GM19467 (cell line): ENCODE results near the gene TCOF1.
A peak's percentile ranks its signal among the peaks of the same experiment; 100 is the strongest.

Experiments used
- ATAC-seq: cut with Tn5 transposase; IDR thresholded peaks from one replicate; pipeline ENCODE4 v1.9.1; 2021; ENCODE audit warnings: mild to moderate bottlenecking, moderate library complexity; ENCODE audit not compliant: unreplicated experiment

The TCOF1 gene

DNA sequence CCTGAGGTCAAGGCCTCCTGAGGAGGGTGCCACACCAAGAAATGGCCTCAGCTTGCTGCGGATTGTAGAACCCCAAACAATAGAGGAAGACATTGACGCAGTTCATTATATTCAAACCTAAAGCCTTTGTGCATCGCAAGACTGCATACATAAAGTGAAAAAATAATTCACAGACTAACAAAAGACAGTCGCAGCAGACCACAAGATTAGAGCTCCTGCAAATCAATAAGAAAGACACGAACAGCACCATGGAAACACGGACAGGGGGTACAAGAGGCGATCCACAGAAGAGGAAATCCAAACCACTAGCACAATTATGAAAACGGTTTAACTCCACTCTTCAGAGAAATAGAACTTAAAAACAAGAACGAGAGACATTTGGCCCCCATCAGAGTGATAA lies 10.0 kb upstream of the TCOF1 start:
- no peak for ATAC-seq

DNA sequence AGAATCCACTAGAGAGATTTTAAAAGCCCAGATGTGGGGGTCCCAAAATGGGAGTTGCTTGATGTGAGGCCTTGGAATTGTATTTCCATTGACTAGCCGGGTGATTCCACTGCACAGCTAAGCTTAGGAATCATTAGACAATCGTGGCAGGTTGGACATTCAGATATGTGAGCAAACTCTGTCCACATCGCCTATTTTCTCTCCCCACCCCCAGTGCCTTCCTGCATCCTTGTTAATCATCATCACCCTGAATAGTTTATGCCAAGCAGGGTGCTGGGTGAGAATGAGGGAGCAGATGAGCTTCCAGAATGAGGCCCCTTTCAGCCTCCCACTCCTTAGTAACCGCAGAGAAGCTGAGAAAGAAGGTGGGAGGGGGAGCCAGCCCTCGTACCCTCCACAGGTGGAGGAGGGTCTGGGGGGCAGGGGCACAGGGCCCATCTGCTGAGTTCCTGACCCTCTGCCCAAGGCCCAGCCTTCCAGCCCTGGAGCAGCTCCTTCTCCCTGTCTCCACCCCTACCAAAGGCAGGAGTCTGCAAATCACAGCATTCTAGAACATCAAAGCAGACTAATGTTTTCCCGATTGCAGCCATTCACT lies 7.7 kb upstream of the TCOF1 start:
- ATAC-seq, result no peak

DNA sequence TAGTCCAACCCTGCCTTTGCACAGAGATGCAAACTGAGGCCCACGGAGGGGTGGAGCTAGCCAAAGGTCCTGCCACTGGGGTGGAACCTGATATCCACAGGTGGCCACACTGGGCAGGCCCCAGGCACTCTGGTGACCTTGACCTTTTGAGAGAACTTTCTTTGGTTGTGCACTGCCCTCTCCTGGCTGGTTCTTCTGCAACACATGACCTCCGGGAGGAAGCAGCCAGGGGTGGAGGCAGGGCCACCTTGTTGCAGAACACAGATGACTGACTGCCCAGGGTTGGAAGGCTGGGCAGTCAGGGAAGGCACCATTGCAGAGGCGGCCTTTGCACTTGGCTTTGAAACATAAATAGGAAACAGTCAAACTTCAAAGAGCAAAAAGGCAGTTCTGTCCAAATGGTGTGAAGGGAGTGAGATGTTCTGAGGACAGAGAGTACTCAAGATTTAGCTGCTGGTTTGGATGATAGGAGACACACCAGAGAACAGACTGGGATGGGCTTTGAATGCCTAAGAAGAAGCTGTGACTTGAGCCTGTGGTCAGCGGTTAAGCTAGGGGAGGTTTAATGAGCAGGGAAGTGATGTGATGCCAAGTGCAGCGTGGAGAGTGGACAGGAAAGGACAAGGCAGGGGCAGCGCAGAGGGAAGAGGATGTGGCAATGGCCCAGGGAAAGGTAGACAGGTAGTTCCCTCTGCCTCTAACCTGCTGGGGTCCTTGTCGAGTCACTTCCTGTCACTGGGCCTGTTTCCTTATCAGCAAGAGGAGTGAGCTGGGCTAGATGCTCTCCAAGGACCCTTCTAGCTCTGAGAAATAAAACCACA lies 6.8 kb upstream of the TCOF1 start:
- ATAC-seq, result peak; percentile 82

DNA sequence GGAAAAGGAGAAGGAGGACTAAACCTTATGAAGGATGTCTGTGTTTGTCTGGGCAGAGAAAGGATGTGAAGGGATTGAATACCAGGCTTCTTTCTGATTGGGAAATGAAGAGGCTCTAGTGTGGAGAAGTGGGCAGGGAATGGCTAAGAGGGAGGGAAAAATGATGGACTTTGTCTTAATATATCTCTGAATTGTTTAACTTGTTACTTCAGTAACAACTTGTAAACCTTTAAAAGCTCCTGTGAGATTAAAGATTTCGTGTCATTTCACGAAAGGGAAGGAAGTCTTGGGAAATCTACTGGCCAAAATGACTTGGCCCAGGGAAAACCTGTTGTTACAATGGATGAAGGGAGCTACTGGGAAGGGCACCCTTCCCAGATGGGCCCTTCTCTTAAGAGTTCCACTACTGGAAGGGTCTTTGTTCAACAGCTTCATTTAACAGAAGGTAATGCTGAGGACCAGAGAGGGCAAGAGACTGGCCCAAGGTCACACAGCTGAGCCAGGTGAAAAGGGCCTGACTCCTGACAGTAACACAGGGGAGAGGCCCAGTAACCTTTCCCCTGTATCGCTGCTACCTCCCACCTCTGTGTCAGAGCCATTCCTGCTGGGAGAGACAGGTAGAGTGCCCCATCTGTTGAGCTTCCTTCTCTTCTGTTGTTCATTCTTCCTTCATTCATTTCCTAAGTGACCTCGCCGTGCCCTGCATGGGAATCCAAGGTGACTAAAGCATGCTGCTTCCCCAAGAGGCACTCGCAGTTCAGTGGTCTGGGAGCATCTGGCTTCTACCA lies 5.1 kb upstream of the TCOF1 start:
- no peak for ATAC-seq

DNA sequence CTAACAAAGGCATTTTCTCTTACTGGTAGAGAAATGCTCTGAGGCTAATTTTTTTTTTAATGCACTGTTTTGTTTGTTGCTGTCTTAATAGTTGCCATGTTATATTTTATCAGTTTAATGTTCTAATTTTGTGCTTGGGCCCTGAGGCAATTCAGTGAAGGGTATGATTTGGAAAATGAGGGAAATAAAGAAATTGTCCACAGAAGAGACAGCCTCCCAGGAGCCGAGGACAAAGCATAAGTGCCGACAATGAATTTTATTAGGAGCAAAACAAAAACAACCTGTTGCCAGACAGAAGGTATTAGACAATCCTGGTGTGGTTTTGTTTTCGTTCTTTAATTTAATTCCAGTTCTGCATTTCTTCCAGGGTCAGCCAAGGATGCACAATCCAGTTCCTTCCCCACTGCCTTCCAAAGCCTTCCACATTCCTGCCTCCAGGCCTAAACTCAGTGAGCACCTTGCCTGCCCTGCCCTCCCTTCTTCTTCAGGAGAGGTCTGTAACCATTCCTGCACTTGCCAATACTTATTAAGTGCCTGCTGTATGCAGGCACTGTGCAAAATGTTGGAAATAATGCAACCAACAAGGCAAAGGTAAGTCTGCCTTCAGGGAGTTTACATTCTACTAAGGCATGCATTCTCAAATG lies 4.3 kb upstream of the TCOF1 start:
- ATAC-seq, result no peak

DNA sequence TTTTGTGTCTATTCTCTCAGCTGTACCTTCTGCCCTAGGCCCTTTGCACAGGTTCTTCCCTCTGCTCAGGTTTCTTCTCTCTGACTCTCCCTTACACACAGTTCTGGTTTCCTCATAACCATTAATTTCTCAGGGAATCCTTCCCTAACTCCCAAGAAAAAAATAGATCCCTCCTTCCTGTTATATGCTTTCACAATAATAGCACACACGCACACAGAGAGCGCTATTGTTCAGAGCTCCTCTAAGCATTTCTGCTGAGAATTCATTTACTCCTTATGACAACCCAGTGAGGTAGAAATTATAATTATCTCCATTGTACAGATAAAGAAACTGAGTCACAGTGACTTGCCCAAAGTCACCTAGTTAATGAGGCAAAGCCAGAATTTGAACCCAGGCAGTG lies 1.7 kb upstream of the TCOF1 start:
- ATAC-seq, result no peak

DNA sequence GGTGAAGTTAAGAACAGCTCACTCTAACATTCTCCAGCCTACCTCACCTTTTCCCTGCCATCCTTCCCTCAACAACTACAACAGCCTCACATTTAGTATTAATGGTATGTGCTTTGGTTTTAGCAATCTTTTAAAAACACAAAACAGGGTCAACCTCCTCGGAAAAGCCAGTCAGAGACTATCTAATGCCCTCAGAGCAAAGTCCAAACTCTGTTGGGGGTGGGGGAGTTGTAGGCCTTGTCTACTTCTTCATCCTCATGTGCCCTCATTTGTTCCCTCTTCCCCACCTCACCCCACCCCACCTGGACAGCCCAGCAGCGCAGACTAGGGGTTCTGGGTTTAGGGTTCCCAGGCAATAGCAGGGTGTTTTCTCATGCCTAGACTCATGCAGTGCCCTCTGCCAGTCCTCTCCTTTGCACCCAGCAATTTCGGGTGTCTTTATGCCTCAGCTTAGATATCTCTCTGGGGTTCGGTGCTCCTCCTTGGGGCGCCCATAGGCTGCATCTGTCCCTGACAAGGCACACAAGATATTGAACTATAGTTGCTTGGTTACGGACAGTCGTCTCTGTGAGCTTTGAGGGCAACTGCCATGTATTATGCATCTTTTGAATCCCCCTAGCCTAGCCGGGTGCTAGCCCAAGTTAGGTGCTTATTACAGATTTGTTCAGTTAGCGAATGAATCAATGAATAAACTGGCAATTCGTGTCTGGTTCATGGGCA lies 762 bp upstream of the TCOF1 start:
- ATAC-seq, result no peak

DNA sequence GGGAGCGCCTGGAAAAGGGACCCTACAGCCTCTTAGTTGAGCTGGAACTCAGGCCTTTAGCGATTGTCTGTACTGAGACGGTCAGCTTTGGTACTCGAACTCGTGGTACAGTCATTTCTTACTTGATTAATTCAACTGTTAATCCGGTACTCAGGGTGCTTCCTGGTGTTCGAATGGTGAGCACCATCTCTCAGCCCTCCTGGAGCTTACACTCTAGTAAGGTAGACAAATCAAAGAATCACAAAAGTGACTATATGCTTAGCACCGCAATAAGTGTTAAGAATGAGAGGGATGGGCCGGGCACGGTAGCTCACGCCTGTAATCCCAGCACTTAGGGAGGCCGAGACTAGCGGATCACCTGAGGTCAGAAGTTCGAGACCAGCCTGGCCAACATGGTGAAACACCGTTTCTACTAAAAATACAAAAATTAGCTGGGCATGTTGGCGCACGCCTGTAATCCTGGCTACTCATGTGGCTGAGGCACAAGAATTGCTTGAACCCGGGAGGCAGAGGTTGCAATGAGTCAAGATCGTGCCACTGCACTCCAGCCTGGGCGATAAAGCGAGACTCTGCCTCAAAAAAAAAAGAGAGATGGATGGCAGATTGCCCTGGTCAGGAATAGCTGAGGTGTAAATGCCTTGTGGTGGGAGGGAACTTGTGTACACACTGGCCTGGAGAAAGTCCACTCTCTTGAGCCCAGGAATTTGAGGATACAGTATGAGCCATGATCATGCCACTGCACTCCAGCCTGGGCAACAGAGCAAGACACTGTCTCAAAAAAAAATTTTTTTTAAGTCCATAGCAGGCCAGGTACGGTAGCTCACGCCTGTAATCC lies 981 bp downstream of the TCOF1 start:
- no peak for ATAC-seq

DNA sequence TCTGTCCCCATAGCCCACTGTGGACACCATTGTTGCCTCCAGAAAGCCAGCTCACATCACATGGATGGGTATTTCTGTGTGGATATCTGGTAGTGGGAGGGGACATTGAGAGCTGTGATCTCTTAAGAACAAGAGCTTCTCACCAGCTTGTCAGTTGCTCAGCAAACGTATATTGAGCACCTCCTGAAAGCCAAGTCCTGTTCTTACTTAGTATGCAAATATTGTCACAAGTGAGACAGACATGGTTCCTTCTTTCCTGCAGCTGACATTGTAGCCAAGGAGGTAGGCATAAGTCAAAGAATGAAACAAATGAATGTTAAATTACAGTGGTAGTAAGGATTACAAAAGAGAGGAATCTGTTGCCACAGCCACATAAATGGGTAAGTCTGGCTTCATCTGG lies 3.8 kb downstream of the TCOF1 start:
- ATAC-seq, result no peak

DNA sequence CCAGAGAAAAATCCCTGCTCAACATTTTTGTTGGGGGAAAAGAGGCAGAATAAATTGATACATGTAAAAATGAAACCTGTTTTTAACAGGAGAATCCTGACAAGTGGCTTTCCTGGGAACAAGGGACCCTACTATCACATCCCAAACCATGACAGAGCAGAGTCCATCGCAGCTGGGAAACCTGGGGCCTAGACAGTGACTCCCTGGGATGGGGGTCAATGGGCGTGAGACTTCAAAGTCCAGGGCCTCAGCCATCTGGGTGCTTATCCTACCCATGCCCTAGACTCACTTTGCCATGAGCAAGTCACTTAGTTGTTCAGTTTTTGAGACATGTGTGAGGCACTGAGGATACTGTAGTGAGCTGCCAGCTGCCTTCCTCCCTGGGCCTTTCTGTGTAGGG lies 5.7 kb downstream of the TCOF1 start:
- ATAC-seq, result no peak

DNA sequence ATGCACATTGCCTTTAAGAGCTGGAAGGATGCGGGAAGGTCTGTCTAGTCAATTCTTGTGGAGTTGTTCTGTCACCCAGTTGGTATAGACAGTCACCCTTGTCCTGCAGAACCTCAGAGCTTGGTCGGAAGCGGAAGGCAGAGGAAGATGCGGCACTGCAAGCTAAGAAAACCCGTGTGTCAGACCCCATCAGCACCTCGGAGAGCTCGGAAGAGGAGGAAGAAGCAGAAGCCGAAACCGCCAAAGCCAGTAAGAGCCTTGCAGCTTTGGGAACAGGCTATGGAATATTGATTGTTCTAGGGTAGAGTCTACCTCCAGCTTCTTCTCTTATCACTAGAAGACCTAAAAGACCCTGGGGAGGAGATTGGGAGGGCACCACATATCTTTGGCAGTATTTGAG lies 6.5 kb downstream of the TCOF1 start:
- no peak for ATAC-seq

DNA sequence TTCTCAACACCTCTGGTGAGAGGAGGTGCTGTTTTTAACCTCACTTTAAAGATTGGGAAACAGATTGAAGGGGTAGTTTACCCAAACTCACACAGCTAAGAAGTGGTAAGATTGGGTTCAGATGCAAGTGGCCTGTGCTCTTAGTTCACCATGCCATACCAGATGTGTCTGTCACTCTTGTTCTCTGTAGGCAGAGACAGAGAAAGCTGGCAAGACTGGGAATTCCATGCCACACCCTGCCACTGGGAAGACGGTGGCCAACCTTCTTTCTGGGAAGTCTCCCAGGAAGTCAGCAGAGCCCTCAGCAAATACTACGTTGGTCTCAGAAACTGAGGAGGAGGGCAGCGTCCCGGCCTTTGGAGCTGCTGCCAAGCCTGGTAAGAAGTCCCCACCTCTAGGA lies 11.0 kb downstream of the TCOF1 start:
- ATAC-seq, result no peak

DNA sequence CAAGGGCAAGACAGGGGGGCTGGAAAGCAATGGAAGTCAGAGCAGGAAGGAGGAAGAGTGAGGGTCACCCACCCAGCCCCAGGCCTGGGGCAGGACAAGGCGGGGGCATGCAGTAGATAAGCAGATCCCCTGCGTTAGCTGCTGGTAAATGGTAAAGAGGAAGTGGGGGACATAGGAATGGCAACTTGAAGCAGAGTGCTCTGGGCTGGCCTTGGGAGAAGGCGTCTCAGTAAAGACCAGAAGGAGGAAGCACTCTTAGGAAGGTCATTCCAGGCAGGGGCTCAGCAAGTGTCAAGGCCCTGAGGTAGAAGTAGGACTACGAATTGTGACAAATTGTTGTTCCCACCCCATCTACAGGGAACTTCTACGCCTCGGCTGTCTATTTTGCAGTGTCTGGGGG lies 15.1 kb downstream of the TCOF1 start:
- no peak for ATAC-seq

DNA sequence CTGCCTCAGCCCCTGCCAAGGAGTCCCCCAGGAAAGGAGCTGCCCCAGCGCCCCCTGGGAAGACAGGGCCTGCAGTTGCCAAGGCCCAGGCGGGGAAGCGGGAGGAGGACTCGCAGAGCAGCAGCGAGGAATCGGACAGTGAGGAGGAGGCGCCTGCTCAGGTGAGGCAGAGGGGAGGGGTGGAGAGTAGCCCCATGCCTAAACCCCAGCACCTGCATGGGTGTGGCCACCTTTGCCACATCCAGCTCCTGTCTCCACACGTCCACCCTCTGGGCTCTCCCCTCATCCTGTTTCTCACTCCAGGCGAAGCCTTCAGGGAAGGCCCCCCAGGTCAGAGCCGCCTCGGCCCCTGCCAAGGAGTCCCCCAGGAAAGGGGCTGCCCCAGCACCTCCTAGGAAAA lies 17.2 kb downstream of the TCOF1 start:
- no peak for ATAC-seq

DNA sequence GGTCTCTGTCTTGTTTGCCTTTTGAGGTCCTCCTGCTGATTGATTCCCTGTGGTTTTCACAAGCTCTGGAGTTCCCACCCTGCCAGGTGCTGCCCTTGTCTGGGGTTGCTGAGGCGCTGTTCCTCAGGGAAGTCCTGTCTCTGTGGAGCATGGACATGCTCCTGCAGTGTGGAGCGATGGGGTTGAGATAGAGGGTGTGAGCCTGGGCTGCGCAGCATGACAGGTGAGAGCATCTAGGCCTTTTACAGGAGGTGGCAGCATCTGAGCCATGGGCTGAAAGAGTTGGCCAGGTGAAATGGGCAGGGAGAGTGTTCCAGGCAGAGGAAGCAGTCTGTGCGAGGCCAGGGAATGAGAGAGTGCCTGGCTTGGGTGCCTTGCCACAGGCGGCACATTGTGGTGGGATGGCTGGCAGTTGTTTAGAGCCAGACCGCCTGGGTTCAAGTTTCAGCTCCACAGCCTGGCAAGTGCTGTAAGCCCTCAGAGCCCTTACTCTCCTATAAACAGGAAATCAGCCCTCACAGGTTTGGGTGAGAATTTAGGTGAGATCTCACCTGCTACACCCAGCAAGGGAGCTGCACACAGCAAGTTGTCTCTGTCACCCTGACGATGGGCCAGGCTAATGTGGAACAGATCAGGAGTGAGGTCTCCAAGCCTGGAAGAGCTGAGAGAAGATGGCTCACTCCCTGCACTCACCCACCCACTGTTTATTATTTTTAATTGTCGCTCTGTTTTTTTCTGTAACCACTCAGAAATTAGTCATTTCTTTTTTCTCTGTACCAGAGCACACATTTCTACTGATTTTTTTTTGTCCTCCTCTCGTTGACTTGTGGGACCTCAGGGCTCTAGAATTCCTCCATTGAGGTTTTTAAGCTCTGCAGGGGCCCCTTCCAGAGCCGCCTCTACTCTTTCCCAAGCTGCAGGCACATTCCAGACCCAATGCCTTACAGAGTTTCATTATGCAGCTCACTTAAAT lies 19.6 kb downstream of the TCOF1 start:
- ATAC-seq, result no peak

DNA sequence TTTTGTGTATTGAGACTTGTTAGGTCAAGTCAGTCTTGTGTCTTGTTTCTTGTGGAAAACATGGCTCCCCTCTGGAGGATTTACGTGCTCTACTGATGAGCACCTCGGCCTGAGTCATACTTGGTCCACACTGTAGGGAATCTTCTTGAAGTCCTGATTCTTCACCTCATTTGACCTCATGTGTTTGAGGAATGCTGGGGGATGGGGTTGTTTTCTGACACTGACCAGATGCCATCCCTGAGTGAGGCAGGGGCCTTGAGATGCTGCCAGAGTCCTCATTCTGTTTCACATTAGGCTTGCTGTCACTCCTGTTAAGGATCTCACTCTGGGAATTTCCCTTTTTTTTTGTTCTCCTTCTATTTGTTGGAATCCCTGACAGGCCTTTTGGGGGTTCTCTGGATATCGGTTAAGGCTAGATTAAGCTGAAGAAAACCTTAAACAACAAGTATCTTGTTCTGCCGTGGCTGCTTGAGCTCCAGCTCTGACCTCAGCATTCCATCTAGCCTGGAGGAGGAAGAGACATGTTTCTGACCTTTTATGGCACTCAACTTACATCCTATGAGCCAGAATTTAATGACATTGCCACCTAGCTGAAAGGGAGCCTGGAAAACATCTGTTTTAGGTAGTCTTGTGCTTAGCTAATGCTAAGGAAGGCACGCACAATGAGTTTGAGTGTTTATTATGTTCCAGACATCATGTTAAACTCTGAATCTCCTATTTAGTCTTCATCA lies 20.6 kb downstream of the TCOF1 start:
- no peak for ATAC-seq

DNA sequence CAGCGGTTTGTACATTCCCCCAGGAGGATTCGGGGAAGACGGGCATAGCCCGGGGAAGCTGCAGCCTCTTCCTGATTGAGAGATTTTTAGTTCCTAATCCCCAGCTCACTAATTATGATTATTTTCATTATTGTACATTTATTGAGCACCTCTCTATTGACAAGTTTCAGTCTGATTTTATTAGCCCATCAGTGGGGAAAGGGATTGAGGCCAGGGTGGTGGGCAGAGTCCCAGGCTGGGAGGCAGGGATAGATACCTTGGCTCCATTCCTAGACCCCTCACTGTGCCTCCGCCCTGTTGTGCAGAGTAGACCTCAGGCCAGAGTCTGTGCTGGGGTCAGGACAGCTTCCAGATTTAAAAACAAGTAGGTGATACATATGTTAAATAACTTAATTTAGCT lies 27.2 kb downstream of the TCOF1 start:
- no peak for ATAC-seq
